Left ventricle myocardium inferior (tissue), 1 donor: ENCODE results near the gene FBXW8. TPM values are rescaled to one million over a fixed set of nuclear protein-coding genes. Genes with fewer than 3 reads are reported as not detected.
A peak's percentile ranks its signal among the peaks of the same experiment; 100 is the strongest.

Experiments
- DNase-seq: peaks from one replicate; pipeline ENCODE4 v3.0.0-alpha.2; 2020
- H3K27ac ChIP-seq: fragments of 200-600 bp; replicated peaks from 2 replicates; pipeline ENCODE4 v1.8.0; 2021
- H3K27me3 ChIP-seq: fragments of 200-600 bp; 2 replicates; pipeline ENCODE4 v1.8.0; 2021; ENCODE audit warnings: low read depth
- H3K36me3 ChIP-seq: fragments of 200-600 bp; 2 replicates; pipeline ENCODE4 v1.8.0; 2021
- H3K4me1 ChIP-seq: fragments of 200-600 bp; 2 replicates; pipeline ENCODE4 v1.8.0; 2021
- H3K4me3 ChIP-seq: fragments of 200-600 bp; 2 replicates; pipeline ENCODE4 v1.8.0; 2021; ENCODE audit warnings: mild to moderate bottlenecking, moderate library complexity
- H3K9me3 ChIP-seq: fragments of 200-600 bp; replicated peaks from 2 replicates; pipeline ENCODE4 v1.8.0; 2021
- CTCF ChIP-seq: fragments of 200-600 bp; IDR thresholded peaks from 2 replicates; pipeline ENCODE4 v1.8.0; 2021; ENCODE audit warnings: antibody characterized with exemption, mild to moderate bottlenecking, borderline replicate concordance
- intact Hi-C: fragments of 100-400 bp; cut with micrococcal nuclease; formaldehyde crosslinking; loops from one replicate; pipeline ENCODE4 v1.11.0; 2022
- total RNA-seq: library from RNA; stranded (reverse); fragmentation: NEBNext Ultra II Directional; extraction: Animal tissue kit (Norgen Biotek cat#: 25700); gene quantifications from one replicate; pipeline ENCODE4 v1.2.1, GENCODE V29; 2021
- donor health status: DM: no; HTN: yes; CAD: no; lungs with severe emphysema.

The FBXW8 gene
- total RNA-seq, 1 donor from 2014 or later = 8.5 TPM

DNA sequence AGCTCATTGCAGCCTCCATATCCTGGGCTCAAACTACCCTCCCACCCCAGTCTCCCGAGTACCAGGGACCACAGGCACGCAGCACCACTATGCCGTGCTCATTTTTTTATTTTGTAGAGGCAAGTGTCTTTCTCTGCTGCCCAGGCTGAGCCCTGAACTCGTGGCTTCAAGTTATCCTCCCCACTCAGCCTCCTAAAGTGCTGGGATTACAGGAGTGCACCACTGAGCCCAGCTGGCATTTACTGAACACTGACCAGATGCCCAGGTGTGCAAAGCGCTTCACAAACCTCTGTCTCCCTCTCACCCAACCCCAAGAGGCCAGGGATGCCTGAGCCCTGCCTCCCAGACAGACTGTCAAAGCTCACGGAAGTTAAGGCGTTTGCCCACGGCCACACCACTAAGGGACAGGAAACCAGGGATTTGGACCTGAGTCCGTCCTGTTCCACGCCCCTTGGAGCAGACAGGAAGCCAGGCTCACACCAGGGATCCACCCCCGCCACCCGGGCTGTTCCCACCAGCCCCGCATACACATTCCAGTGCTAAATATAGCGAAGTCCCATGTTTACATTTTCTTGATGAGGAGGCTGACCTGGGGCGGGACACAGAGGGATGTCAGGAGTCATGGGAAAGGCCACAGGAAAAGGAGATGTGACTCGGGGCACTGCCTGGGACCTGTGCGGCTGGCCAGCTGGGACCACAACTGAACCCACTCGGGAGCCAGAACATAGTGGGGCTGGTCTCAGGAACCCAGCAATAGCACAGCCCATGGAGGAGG lies 137.2 kb downstream of the FBXW8 start:
- H3K4me1 ChIP-seq = peaks cover 89% of the 10 kb centered on the region
- peak; percentile 73 for DNase-seq
- intact Hi-C loops = no loop called here
- no peaks in the 10 kb centered on the region for H3K36me3 ChIP-seq
- no peak for TF ChIP-seq CTCF
- peak overlapping the region; percentile 28 for H3K4me3 ChIP-seq
- H3K9me3 ChIP-seq = no peaks in the 10 kb centered on the region
- no peaks in the 10 kb centered on the region for H3K27me3 ChIP-seq
- peak overlapping the region; percentile 95 for H3K27ac ChIP-seq

GRCh38 chr12:117048585-117048904 lies 137.8 kb downstream of the FBXW8 start:
- Histone ChIP-seq H3K27ac (peak overlapping the region; percentile 95), H3K4me1 (peaks cover 89% of the 10 kb centered on the region), H3K4me3 (peak overlapping the region; percentile 28), H3K36me3 (no peaks in the 10 kb centered on the region), H3K27me3 (no peaks in the 10 kb centered on the region), H3K9me3 (no peaks in the 10 kb centered on the region)
- no peak for TF ChIP-seq CTCF
- intact Hi-C loops = no loop called here
- no peak for DNase-seq

DNA sequence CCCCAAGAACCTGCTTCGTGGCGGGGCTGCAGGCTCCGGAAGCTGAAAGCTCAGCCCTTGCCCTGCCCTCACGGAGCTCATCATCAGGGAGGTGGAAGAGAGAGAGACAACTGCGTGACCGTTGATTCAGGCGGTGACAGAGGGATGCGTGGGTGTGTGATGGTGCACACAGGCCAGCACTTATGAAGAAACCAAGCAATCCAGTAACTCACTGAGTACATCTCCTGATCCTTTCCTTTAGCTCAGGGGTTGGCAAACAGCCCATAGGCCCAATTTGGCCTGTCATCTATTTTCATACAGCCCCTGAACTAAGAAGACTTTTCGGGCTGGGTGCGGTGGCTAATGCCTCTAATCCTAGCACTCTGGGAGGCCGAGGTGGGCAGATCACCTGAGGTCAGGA lies 138.5 kb downstream of the FBXW8 start:
- Histone ChIP-seq H3K9me3 (no peaks in the 10 kb centered on the region), H3K4me1 (peaks cover 90% of the 10 kb centered on the region), H3K36me3 (no peaks in the 10 kb centered on the region), H3K4me3 (no peak overlapping the region), H3K27ac (peak overlapping the region; percentile 95), H3K27me3 (no peaks in the 10 kb centered on the region)
- intact Hi-C loops = no loop called here
- TF ChIP-seq CTCF = no peak
- DNase-seq = no peak

GRCh38 chr12:117050060-117050459 lies 139.3 kb downstream of the FBXW8 start:
- no peak for DNase-seq
- intact Hi-C loops = no loop called here
- H3K4me1 ChIP-seq = peaks cover 83% of the 10 kb centered on the region
- no peak for TF ChIP-seq CTCF
- H3K27me3 ChIP-seq = no peaks in the 10 kb centered on the region
- no peak overlapping the region for H3K4me3 ChIP-seq
- no peaks in the 10 kb centered on the region for H3K9me3 ChIP-seq
- peak overlapping the region; percentile 95 for H3K27ac ChIP-seq
- H3K36me3 ChIP-seq = no peaks in the 10 kb centered on the region

DNA sequence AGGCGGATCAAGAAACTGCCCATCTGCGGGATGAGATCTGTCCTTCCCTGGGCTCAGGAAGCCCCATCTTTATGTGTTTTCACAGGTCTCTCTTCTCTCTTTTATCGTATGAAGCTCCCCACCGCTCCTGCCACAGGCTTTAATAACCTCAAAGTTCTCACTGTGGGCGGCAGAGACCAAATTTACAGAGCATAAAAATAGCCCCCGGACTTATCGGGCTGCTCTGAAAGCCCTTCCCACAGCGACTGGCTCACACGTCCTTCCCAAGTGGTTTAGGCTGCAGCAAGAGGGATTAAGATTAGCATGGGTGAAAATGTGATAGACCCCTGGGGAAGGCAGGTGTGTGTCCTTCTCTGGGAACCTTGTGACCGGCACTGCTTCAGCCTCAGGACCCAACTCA lies 140.6 kb downstream of the FBXW8 start:
- Histone ChIP-seq H3K4me1 (peaks cover 71% of the 10 kb centered on the region), H3K4me3 (peak overlapping the region; percentile 35), H3K9me3 (no peaks in the 10 kb centered on the region), H3K27me3 (no peaks in the 10 kb centered on the region), H3K27ac (peak overlapping the region; percentile 95), H3K36me3 (no peaks in the 10 kb centered on the region)
- DNase-seq = no peak
- no peak for TF ChIP-seq CTCF
- intact Hi-C loops = no loop called here
